ENCODE measurements around the gene TCHP.

The TCHP gene

DNA sequence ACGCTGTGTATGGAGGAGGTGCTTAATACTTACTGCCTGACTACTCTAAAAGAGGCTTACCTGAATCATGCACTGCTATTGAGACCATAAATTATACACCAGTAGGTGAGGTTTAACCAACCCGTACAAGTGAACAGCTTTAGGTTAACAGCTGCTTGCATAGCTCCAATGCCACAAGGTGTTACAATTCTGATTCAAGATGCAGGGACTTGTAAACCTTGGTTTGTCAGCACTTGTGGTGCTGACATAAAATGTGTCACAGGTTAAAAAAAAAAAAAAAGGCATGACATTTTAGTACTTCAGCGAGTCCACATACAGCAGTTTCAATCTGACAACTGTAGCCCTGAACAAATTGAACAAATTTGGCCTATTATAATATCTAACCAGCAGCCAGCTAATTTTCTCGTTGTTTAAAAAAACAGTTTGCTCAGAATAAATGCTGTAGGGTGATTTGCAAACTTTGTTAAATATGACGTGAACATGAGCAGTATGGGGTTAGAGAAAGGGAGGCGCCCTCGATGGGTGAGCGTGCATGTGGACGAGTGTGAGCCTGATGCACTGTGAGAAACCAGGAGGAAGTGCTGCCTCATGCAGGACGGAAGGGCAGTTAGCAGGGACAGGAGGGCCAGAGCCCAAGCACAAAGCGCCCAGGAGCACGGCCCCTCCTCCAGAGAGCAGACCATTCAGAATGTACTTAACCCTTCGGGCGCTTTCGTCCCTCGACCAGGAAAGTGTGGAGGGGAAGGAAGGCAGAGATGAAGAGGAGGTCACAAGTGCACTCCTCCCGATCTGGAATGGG, 44.7 kb downstream of the TCHP start:
- no peak overlapping the region for H3K4me3 ChIP-seq (ENCODE audit: low read depth in 1 of 5, low read length in 5 of 5)
- H3K9ac ChIP-seq (ENCODE audit: low read length in 5 of 5) = peak overlapping the region in 1 of 5 donors; percentile 35
- peaks cover 0 to 36% (median 28%) of the 10 kb centered on the region in 5 donors for H3K4me1 ChIP-seq (ENCODE audit: control insufficient read depth in 5 of 5, insufficient read depth in 5 of 5, low read length in 5 of 5)
- H3K27me3 ChIP-seq (ENCODE audit: control insufficient read depth in 5 of 5, insufficient read depth in 4 of 5, low read length in 5 of 5) = no peaks in the 10 kb centered on the region
- H3K9me3 ChIP-seq (ENCODE audit: control insufficient read depth in 5 of 5, low read length in 5 of 5) = no peaks in the 10 kb centered on the region
- H3K27ac ChIP-seq (ENCODE audit: low read depth, low read length) = no peak overlapping the region
- H3K36me3 ChIP-seq (ENCODE audit: control insufficient read depth in 5 of 5, insufficient read depth in 5 of 5, low read length in 5 of 5) = peaks cover 8 to 60% (median 32%) of the 10 kb centered on the region in 5 donors

DNA sequence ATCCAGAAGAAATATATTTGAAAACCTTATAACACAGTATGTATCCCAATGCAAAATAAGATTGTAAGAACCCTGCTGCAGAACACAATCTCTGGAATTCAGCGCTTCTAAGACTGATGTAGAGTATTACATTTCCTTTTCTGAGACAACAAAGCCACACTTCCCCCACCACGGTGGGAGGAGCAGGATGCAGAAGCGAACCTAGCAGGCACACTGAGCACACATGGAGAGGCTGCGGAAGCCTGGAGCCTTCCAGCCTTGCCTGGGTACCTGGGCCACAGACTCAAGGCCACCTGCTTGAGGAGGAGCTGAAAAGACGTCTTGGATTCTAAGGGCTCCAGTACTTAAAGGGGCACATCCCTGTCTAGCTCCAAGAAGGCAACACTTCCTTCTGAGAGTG, 46.4 kb downstream of the TCHP start:
- H3K36me3 ChIP-seq (ENCODE audit: control insufficient read depth in 5 of 5, insufficient read depth in 5 of 5, low read length in 5 of 5) = peaks cover 20 to 67% (median 44%) of the 10 kb centered on the region in 5 donors
- no peak overlapping the region for H3K4me3 ChIP-seq (ENCODE audit: low read depth in 1 of 5, low read length in 5 of 5)
- peaks cover 0 to 36% (median 28%) of the 10 kb centered on the region in 5 donors for H3K4me1 ChIP-seq (ENCODE audit: control insufficient read depth in 5 of 5, insufficient read depth in 5 of 5, low read length in 5 of 5)

DNA sequence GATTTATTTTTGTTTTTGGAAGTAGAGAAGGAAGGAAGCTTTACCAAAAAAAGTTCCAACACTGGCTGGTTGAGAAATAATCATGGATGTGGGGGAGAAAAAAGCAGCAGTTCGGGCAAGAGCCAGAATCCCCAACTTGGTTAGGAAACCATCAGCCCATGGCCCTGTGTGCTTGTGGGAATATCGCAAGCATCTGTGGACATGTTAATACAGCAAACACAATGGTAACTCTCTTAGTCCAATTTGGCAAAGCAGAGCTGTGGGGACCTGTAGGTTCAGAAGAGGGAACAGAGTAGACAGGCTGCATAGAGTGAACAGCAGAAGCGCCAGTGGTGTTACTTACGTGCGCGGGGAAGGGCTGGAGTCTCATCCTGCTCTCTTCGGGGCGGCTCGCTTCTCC, 46.8 kb downstream of the TCHP start:
- peaks cover 21 to 71% (median 48%) of the 10 kb centered on the region in 5 donors for H3K36me3 ChIP-seq (ENCODE audit: control insufficient read depth in 5 of 5, insufficient read depth in 5 of 5, low read length in 5 of 5)
- no peak overlapping the region for H3K4me3 ChIP-seq (ENCODE audit: low read depth in 1 of 5, low read length in 5 of 5)
- H3K9ac ChIP-seq (ENCODE audit: low read length in 5 of 5) = peak overlapping the region in 2 of 5 donors; percentile 44 to 59
- H3K4me1 ChIP-seq (ENCODE audit: control insufficient read depth in 5 of 5, insufficient read depth in 5 of 5, low read length in 5 of 5) = peaks cover 0 to 36% (median 28%) of the 10 kb centered on the region in 5 donors
- H3K9me3 ChIP-seq (ENCODE audit: control insufficient read depth in 5 of 5, low read length in 5 of 5) = no peaks in the 10 kb centered on the region
- no peaks in the 10 kb centered on the region for H3K27me3 ChIP-seq (ENCODE audit: control insufficient read depth in 5 of 5, insufficient read depth in 4 of 5, low read length in 5 of 5)
- H3K27ac ChIP-seq (ENCODE audit: low read depth, low read length) = no peak overlapping the region

More for the DNA sequence above, 46.4 kb downstream of the TCHP start:
- no peaks in the 10 kb centered on the region for H3K9me3 ChIP-seq (ENCODE audit: control insufficient read depth in 5 of 5, low read length in 5 of 5)
- H3K27me3 ChIP-seq (ENCODE audit: control insufficient read depth in 5 of 5, insufficient read depth in 4 of 5, low read length in 5 of 5) = no peaks in the 10 kb centered on the region
- H3K9ac ChIP-seq (ENCODE audit: low read length in 5 of 5) = peak overlapping the region in 2 of 5 donors; percentile 44 to 59
- no peak overlapping the region for H3K27ac ChIP-seq (ENCODE audit: low read depth, low read length)

GRCh38 chr12:109947521-109947920, 47.4 kb downstream of the TCHP start:
- H3K36me3 ChIP-seq (ENCODE audit: control insufficient read depth in 5 of 5, insufficient read depth in 5 of 5, low read length in 5 of 5) = peaks cover 20 to 75% (median 54%) of the 10 kb centered on the region in 5 donors
- H3K27me3 ChIP-seq (ENCODE audit: control insufficient read depth in 5 of 5, insufficient read depth in 4 of 5, low read length in 5 of 5) = no peaks in the 10 kb centered on the region
- no peak overlapping the region for H3K9ac ChIP-seq (ENCODE audit: low read length in 5 of 5)
- no peaks in the 10 kb centered on the region for H3K9me3 ChIP-seq (ENCODE audit: control insufficient read depth in 5 of 5, low read length in 5 of 5)
- no peak overlapping the region for H3K27ac ChIP-seq (ENCODE audit: low read depth, low read length)
- H3K4me1 ChIP-seq (ENCODE audit: control insufficient read depth in 5 of 5, insufficient read depth in 5 of 5, low read length in 5 of 5) = peaks cover 0 to 41% (median 28%) of the 10 kb centered on the region in 5 donors
- no peak overlapping the region for H3K4me3 ChIP-seq (ENCODE audit: low read depth in 1 of 5, low read length in 5 of 5)

GRCh38 chr12:109948368-109948767, 48.3 kb downstream of the TCHP start:
- Histone ChIP-seq H3K9ac (ENCODE audit: low read length in 5 of 5) (peak overlapping the region in 1 of 5 donors; percentile 2), H3K4me3 (ENCODE audit: low read depth in 1 of 5, low read length in 5 of 5) (no peak overlapping the region), H3K9me3 (ENCODE audit: control insufficient read depth in 5 of 5, low read length in 5 of 5) (no peaks in the 10 kb centered on the region), H3K36me3 (ENCODE audit: control insufficient read depth in 5 of 5, insufficient read depth in 5 of 5, low read length in 5 of 5) (peaks cover 18 to 79% (median 60%) of the 10 kb centered on the region in 5 donors), H3K27me3 (ENCODE audit: control insufficient read depth in 5 of 5, insufficient read depth in 4 of 5, low read length in 5 of 5) (no peaks in the 10 kb centered on the region), H3K4me1 (ENCODE audit: control insufficient read depth in 5 of 5, insufficient read depth in 5 of 5, low read length in 5 of 5) (peaks cover 0 to 45% (median 28%) of the 10 kb centered on the region in 5 donors), H3K27ac (ENCODE audit: low read depth, low read length) (no peak overlapping the region)

- H3K27me3 ChIP-seq (ENCODE audit: control insufficient read depth in 5 of 5, insufficient read depth in 4 of 5, low read length in 5 of 5) = no peaks in the 10 kb centered on the region
- H3K36me3 ChIP-seq (ENCODE audit: control insufficient read depth in 5 of 5, insufficient read depth in 5 of 5, low read length in 5 of 5) = peaks cover 20 to 80% (median 65%) of the 10 kb centered on the region in 5 donors
- no peak overlapping the region for H3K4me3 ChIP-seq (ENCODE audit: low read depth in 1 of 5, low read length in 5 of 5)
- no peak overlapping the region for H3K27ac ChIP-seq (ENCODE audit: low read depth, low read length)
- H3K9ac ChIP-seq (ENCODE audit: low read length in 5 of 5) = no peak overlapping the region
- H3K9me3 ChIP-seq (ENCODE audit: control insufficient read depth in 5 of 5, low read length in 5 of 5) = no peaks in the 10 kb centered on the region
- H3K4me1 ChIP-seq (ENCODE audit: control insufficient read depth in 5 of 5, insufficient read depth in 5 of 5, low read length in 5 of 5) = peaks cover 0 to 45% (median 28%) of the 10 kb centered on the region in 5 donors
Measured at GRCh38 chr12:109949089-109949488, 49.0 kb downstream of the TCHP start.

DNA sequence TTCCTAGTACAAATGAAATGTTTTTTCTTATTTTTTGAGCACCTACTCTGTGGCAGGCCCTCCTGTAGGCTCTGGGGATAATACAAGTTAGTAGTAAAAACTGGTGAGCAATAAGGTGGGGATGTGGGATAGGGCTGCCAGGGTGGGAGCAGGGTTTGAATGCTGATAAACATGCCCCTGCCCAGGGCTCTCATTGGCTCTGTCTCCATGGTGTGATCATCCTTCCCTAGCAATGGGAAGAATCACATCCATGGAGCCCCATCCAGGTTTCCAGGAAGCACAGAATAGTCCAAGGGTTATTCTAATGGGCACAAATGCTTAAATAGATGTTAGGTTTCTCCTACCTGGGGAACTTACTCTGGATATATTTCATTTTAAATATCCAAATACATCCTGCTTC, 50.6 kb downstream of the TCHP start:
- Histone ChIP-seq H3K27ac (ENCODE audit: low read depth, low read length) (peak overlapping the region; percentile 3), H3K4me3 (ENCODE audit: low read depth in 1 of 5, low read length in 5 of 5) (no peak overlapping the region), H3K9ac (ENCODE audit: low read length in 5 of 5) (no peak overlapping the region), H3K27me3 (ENCODE audit: control insufficient read depth in 5 of 5, insufficient read depth in 4 of 5, low read length in 5 of 5) (no peaks in the 10 kb centered on the region), H3K36me3 (ENCODE audit: control insufficient read depth in 5 of 5, insufficient read depth in 5 of 5, low read length in 5 of 5) (peaks cover 20 to 77% (median 61%) of the 10 kb centered on the region in 5 donors), H3K4me1 (ENCODE audit: control insufficient read depth in 5 of 5, insufficient read depth in 5 of 5, low read length in 5 of 5) (peaks cover 0 to 38% (median 26%) of the 10 kb centered on the region in 5 donors), H3K9me3 (ENCODE audit: control insufficient read depth in 5 of 5, low read length in 5 of 5) (no peaks in the 10 kb centered on the region)

GRCh38 chr12:109951136-109951535, 51.1 kb downstream of the TCHP start:
- Histone ChIP-seq H3K27me3 (ENCODE audit: control insufficient read depth in 5 of 5, insufficient read depth in 4 of 5, low read length in 5 of 5) (no peaks in the 10 kb centered on the region), H3K9me3 (ENCODE audit: control insufficient read depth in 5 of 5, low read length in 5 of 5) (no peaks in the 10 kb centered on the region), H3K36me3 (ENCODE audit: control insufficient read depth in 5 of 5, insufficient read depth in 5 of 5, low read length in 5 of 5) (peaks cover 21 to 81% (median 64%) of the 10 kb centered on the region in 5 donors), H3K27ac (ENCODE audit: low read depth, low read length) (no peak overlapping the region), H3K4me3 (ENCODE audit: low read depth in 1 of 5, low read length in 5 of 5) (no peak overlapping the region), H3K4me1 (ENCODE audit: control insufficient read depth in 5 of 5, insufficient read depth in 5 of 5, low read length in 5 of 5) (peaks cover 0 to 38% (median 24%) of the 10 kb centered on the region in 5 donors), H3K9ac (ENCODE audit: low read length in 5 of 5) (no peak overlapping the region)

- no peak overlapping the region for H3K27ac ChIP-seq (ENCODE audit: low read depth, low read length)
- peaks cover 0 to 33% (median 20%) of the 10 kb centered on the region in 5 donors for H3K4me1 ChIP-seq (ENCODE audit: control insufficient read depth in 5 of 5, insufficient read depth in 5 of 5, low read length in 5 of 5)
- no peaks in the 10 kb centered on the region for H3K9me3 ChIP-seq (ENCODE audit: control insufficient read depth in 5 of 5, low read length in 5 of 5)
- H3K9ac ChIP-seq (ENCODE audit: low read length in 5 of 5) = no peak overlapping the region
- no peak overlapping the region for H3K4me3 ChIP-seq (ENCODE audit: low read depth in 1 of 5, low read length in 5 of 5)
- no peaks in the 10 kb centered on the region for H3K27me3 ChIP-seq (ENCODE audit: control insufficient read depth in 5 of 5, insufficient read depth in 4 of 5, low read length in 5 of 5)
- H3K36me3 ChIP-seq (ENCODE audit: control insufficient read depth in 5 of 5, insufficient read depth in 5 of 5, low read length in 5 of 5) = peaks cover 24 to 83% (median 66%) of the 10 kb centered on the region in 5 donors
Measured at GRCh38 chr12:109951751-109952150, 51.7 kb downstream of the TCHP start.

- Histone ChIP-seq H3K36me3 (ENCODE audit: control insufficient read depth in 5 of 5, insufficient read depth in 5 of 5, low read length in 5 of 5) (peaks cover 24 to 82% (median 65%) of the 10 kb centered on the region in 5 donors), H3K27me3 (ENCODE audit: control insufficient read depth in 5 of 5, insufficient read depth in 4 of 5, low read length in 5 of 5) (no peaks in the 10 kb centered on the region), H3K4me1 (ENCODE audit: control insufficient read depth in 5 of 5, insufficient read depth in 5 of 5, low read length in 5 of 5) (peaks cover 0 to 27% (median 15%) of the 10 kb centered on the region in 5 donors), H3K9ac (ENCODE audit: low read length in 5 of 5) (no peak overlapping the region), H3K27ac (ENCODE audit: low read depth, low read length) (no peak overlapping the region), H3K9me3 (ENCODE audit: control insufficient read depth in 5 of 5, low read length in 5 of 5) (no peaks in the 10 kb centered on the region), H3K4me3 (ENCODE audit: low read depth in 1 of 5, low read length in 5 of 5) (no peak overlapping the region)
Measured at GRCh38 chr12:109952160-109952858, 52.2 kb downstream of the TCHP start.

All from subcutaneous abdominal adipose tissue (tissue), 5 donors.